ENCODE results near the gene ABCA7.
A peak's percentile ranks its signal among the peaks of the same experiment; 100 is the strongest.

Gene ABCA7

DNA sequence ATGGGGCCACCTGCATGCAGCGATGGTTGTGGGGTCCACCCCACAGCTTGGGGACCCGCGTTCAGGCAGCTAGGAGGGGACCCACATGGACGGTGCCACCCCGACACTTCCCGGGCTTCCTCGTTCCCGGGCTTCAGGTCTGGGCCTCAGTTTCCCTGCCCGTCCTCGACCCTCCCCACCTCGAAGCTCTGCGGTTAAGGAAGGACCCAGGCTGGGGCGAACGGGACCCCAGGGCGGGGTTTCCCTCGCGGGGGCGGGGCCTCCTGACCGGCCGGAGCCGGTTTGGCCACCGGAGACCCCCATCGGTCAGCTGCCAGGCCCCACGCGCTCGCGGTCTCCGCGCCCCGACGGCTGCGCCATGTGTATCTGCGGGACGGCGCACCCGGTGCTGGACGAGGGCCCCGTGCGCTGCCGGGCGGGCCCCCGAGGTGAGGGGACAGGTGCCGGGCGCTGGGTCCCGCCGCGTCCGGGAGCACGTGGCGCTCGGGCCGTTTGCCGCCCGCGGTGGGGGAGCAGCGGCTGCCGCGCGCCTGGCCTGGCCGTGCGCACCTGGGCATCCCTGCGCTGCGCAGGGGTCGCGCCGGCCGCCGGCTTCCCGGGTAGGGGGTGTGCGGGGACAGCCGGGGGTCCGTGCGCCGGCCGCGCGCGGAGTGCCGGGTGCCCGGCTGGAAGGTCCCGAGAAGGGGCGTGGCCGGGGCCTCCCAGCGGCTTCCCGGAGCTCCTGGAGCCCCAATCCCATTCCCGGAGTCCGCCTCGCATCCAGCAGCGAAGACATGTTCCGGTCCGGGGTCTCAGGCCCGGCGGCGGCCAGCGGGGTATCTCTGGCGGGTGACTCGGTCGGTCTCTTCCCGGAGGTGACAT lies 31.3 kb downstream of the ABCA7 start:
- DNase-seq (ENCODE audit: low read depth): no peak

- DNase-seq (ENCODE audit: low read depth): no peak
Observed at GRCh38 chr19:1072371-1073015, 32.6 kb downstream of the ABCA7 start.

DNA sequence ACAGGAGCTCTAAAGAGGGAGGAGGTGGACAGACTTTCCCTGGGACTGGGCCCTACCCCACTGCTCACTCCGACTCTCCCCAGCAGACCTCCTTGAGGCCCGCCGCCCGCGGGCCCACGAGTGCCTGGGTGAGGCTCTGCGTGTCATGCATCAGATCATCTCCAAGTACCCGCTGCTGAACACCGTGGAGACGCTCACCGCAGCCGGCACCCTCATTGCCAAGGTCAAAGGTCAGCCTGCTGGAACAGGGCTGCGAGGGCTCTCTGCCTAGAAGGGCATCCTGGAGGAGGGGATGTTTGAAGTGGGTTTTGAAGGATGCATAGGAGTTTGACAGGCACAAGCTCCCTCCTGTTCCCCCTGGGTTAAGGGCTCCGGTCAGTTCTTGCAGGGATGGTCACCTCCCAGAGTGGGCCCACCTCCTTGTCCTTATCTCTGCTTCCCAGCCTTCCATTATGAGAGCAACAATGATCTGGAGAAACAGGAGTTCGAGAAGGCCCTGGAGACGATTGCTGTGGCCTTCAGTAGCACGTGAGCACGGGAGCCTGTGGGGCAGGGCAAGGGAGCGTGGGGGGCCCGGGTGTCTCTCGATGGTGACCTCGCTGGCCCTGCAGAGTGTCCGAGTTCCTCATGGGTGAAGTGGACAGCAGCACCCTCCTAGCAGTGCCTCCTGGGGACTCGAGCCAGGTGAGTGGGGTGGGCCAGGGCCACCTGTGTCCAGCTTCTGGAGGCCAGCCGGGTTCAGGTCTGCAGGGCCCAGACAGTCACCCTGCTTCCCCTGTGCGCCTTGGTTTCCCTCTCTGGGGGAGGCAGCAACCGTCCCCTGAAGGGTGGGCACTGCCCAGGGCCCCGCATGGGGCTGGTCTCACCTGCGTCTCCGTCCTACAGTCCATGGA lies 33.4 kb downstream of the ABCA7 start:
- no peak for DNase-seq (ENCODE audit: low read depth)

- DNase-seq (ENCODE audit: low read depth): no peak
Observed at GRCh38 chr19:1073956-1074517, 34.1 kb downstream of the ABCA7 start.

DNA sequence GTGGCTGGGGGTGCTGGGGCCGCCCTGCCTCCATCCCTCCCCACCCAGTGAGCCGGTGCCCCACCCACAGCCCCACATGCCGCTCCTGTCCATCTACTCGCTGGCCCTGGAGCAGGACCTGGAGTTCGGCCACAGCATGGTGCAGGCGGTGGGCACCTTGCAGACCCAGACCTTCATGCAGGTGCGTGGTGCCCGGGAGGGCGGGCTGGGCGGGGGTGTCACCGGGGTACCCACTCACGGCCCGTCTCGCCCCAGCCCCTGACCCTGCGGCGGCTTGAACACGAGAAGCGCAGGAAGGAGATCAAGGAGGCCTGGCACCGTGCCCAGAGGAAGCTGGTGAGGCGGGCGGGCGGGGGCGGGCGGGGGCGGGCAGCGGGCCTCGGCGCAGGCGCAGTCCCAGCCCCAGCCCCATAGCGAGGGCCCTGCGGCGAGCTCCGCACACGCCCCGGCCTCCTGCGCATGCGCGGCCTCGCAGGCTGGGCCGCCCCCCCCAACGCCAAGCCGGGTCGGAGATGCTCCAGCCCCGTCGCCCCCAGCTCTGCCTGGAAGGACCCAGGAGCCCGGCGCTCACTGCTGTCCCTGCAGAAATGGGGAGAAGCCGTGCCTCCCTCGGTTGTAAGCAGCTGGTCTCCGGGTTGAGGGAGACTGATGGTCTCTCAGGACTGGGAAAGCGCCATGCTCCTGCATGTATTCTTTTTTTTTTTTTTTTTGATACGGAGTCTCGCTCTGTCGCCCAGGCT lies 34.8 kb downstream of the ABCA7 start:
- DNase-seq (ENCODE audit: low read depth): peak; percentile 90

GRCh38 chr19:1076046-1076386 lies 36.1 kb downstream of the ABCA7 start:
- no peak for DNase-seq (ENCODE audit: low read depth)

DNA sequence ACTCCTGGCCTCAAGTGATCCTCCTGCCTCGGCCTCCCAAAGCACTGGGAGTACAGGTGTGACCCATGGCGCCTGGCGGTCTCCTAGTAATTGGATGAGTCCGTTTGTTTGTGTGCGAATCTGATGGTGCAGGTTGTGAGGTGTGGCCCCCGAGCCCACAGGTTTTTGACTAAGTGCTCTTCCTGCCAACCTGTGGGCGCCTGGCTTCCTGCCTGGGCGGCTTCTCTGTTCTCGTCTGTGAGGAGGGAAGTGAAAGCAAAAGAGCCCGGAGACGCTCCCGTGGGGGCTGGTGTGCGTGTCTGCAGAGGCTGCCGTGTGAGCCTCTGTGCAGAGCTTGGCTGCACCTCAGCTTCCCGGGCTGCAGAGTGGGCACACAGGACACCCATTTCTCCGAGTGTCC lies 37.0 kb downstream of the ABCA7 start:
- DNase-seq (ENCODE audit: low read depth): peak; percentile 90

DNA sequence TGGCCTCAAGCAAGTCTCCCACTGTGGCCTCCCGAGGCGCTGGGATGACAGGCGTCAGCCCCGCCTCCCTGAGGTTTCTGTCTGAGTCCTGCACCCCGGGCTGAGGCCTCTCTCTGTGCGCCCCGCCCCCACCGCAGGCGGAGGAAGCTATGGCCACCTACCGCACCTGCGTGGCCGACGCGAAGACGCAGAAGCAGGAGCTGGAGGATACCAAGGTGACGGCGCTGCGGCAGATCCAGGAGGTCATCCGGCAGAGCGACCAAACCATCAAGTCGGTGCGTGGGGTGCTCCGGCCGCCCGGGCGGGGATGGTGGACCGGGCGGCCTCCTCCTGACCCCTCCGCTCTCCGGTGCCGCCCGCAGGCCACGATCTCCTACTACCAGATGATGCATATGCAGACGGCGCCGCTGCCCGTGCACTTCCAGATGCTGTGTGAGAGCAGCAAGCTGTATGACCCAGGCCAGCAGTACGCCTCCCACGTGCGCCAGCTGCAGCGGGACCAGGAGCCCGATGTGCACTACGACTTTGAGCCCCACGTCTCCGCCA lies 39.7 kb downstream of the ABCA7 start:
- DNase-seq (ENCODE audit: low read depth): no peak

GRCh38 chr19:1080360-1081161 lies 40.7 kb downstream of the ABCA7 start:
- no peak for DNase-seq (ENCODE audit: low read depth)

- DNase-seq (ENCODE audit: low read depth): no peak
Observed at GRCh38 chr19:1081301-1082164, 41.6 kb downstream of the ABCA7 start.

- DNase-seq (ENCODE audit: low read depth): no peak
Observed at GRCh38 chr19:1082165-1082927, 42.4 kb downstream of the ABCA7 start.

DNA sequence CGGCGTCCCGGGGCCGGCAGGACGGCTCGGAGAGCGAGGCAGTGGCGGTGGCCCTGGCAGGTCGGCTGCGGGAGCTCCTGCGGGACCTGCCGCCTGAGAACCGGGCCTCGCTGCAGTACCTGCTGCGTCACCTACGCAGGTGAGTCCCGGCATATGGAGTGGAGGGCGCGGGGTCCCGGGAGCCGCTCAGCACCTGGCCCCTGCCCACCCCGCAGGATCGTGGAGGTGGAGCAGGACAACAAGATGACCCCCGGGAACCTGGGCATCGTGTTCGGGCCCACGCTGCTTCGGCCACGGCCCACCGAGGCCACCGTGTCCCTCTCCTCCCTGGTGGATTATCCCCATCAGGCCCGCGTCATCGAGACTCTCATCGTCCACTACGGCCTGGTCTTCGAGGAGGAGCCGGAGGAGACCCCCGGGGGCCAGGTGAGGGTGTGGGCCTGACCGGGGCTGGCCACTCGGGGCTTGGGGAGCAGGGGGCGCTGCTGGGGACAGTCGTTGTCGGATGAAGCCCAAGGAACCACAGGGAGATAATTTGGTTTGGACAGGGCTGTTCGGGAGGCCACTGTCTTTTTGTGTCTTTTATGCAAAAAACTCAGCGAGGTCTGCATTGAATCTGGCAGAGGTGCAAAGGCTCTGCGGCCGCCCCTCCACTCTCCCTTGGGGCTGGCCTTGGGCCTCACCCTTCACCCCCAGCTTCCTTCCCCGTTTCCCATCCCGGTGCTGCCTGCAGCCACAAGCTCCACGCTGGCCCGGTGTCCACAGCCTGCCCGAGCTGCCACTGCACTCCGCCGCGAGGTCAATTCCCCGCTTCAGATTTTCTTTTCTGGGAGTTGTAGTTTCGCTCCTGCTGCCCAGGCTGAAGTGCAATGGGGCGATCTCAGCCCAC lies 43.3 kb downstream of the ABCA7 start:
- no peak for DNase-seq (ENCODE audit: low read depth)

GRCh38 chr19:1084024-1084868 lies 44.3 kb downstream of the ABCA7 start:
- DNase-seq (ENCODE audit: low read depth): no peak

GRCh38 chr19:1085053-1085658 lies 45.2 kb downstream of the ABCA7 start:
- DNase-seq (ENCODE audit: low read depth): no peak

DNA sequence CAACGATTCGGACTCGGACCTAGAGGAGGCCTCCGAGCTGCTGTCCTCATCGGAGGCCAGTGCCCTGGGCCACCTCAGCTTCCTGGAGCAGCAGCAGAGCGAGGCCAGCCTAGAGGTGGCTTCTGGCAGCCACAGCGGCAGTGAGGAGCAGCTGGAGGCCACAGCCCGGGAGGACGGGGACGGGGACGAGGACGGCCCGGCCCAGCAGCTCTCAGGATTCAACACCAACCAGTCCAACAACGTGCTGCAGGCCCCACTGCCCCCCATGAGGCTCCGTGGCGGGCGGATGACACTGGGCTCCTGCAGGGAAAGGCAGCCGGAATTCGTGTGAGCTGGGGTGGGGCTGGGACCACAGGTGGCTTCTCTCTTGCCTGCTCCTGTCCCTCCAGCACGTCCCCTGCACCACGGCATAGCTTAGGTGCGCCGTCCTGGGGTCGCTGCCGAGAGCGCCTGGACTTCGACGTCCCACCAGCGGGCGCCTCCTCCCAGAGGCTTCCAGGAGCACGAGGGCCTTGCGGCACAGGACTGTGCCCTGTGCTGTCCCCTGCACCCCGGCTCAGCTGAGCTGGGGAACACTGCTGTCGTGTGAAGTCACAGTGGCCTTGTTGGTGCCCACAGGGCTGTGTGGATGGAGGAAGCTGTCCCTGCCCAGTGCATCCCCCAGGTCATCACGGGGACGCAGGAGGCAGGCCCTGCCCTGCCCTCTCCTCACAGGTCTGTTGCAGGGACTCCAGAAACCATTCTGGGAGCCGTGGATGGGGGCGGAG lies 46.0 kb downstream of the ABCA7 start:
- no peak for DNase-seq (ENCODE audit: low read depth)

GRCh38 chr19:1086613-1087012 lies 46.7 kb downstream of the ABCA7 start:
- no peak for DNase-seq (ENCODE audit: low read depth)
